GM18858 (cell line): ENCODE results near the gene BLOC1S2.
"Not testable (repeated sequence)": the region's sequence is repeated elsewhere in the genome, so short reads cannot be mapped to it uniquely, and the experiment has no call there.

Experiments used
- ATAC-seq: cut with Tn5 transposase; IDR thresholded peaks from one replicate; pipeline ENCODE4 v1.9.1; 2021; ENCODE audit not compliant: unreplicated experiment

BLOC1S2 gene

GRCh38 chr10:100286051-100287033, at the start of gene BLOC1S2:
Gene BLOC1S2 (minus strand): TSS chr10:100286680. CDS start chr10:100286659, 21 bp downstream.
- ATAC-seq = peak; percentile 86

GRCh38 chr10:100334762-100335161, 48.3 kb upstream of the BLOC1S2 start:
- no peak for ATAC-seq

DNA sequence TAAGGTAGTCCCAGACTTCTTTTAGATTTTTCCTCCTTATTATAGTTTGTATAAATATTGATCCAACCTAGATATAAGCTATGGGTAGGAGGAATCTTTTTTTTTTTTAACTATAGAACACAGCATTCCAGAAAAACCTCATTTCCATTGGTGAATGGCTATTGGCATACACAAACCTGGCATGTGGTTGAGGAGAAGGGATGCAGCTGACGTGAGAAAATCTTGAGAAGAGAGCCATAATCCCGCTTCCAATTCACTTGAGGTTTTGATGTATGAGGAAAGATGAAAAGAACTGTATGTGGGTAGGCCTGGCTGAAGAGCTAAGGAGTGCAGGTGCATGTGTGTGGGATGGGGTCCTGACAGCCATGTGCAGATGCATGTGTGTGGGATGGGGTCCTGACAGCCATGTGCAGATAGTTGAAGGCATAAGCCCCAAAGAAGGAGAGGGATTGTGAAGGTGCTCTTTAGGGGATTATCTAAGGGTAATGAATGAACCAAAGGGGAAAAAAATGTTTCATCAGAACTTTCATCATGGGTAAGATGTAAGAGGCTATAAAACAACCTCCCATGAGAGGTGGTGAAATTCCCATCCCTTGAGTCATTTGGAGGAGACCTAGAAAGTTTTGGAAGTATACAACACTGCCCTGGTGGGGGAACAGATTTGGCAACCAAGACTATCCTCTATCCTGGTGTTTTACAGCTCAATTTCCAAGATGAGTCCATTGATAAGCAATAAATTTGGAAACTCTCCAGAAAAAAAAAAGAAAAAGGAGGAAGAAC, 47.4 kb upstream of the BLOC1S2 start:
- no peak for ATAC-seq

- no peak for ATAC-seq
Observed at GRCh38 chr10:100333106-100333505, 46.6 kb upstream of the BLOC1S2 start.

GRCh38 chr10:100330079-100330478, 43.6 kb upstream of the BLOC1S2 start, which contains the start of gene PKD2L1:
Gene PKD2L1 (minus strand): TSS chr10:100330228. CDS start chr10:100330103, 125 bp downstream.
- ATAC-seq = no peak

GRCh38 chr10:100328198-100328597, 41.7 kb upstream of the BLOC1S2 start:
- no peak for ATAC-seq

- no peak for ATAC-seq
Observed at GRCh38 chr10:100327718-100328009, 41.2 kb upstream of the BLOC1S2 start.

DNA sequence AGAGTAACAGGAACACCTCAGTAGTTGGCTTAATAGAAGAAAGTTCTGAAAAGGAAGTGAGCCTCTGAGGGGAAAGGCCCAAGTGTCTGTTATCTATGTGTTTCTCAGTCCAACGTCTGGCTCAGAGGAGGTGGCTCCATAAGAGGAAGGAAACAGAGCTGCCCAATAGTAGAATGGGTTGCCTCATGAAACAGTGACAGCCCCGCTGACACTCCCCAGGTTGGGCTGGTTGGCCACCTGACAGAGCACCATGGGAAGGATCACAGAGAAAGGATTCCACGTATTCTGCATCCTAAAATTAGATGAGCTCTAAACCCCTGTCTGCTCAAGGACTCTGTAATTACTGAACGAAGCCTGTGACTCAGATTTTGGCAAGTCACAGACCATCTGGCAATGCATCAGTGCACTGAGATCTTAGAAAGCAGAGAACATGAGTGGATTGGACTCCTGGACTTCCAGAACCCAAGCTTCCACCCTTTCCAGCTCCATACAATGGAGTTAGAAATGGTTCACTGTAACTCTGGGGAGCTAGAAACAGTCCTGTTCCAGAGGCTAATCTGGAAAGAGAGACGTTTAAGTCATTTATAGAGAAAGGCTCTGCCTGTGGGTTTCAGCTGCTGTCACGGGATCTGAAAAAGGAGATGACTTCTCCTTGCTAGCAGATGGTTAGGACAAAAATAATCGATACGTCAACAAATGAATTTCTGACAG, 40.7 kb upstream of the BLOC1S2 start:
- peak; percentile 93 for ATAC-seq

DNA sequence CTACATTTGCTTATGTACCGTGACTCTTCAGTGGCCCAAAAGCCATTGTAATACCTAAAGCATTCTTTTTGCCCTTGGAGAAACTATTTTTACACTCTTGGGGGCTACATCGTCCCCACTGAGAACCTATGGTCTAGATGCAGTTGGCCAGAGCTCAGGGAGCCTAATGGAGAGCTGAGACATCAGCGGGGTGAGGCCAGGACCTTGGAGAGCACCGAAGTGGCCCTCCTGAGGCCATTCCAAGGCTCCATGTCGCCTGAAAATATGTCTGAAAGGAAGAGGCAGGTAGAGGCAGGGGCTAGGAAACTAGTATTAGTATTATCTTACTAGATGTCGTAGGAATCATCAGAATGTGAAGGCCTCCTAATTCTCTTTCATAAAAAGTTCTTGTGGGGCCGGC, 38.7 kb upstream of the BLOC1S2 start:
- no peak for ATAC-seq

- no peak for ATAC-seq
Observed at GRCh38 chr10:100319707-100320402, 33.4 kb upstream of the BLOC1S2 start.

- no peak for ATAC-seq
Observed at GRCh38 chr10:100318207-100318606, 31.7 kb upstream of the BLOC1S2 start.

- no peak for ATAC-seq
Observed at GRCh38 chr10:100315615-100316014, 29.1 kb upstream of the BLOC1S2 start.

DNA sequence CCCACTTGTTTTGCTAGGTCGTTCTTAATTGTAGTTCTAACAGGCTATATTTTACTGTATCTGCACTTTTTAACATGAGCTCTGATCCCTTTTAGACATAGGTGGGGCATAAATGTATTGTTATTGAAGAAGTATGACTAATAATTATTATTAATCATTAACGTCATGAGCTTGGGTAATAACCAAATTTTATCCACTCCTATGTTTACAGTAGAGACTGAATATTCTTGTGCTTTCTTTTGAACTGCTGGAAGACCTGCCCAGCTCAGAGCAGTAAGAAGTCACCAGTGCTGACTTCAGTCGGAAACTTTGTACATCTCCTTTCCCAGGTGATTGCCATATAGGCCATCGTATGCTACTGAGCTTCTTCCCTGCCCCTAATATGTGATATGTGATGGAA, 24.8 kb upstream of the BLOC1S2 start:
- ATAC-seq = no peak

DNA sequence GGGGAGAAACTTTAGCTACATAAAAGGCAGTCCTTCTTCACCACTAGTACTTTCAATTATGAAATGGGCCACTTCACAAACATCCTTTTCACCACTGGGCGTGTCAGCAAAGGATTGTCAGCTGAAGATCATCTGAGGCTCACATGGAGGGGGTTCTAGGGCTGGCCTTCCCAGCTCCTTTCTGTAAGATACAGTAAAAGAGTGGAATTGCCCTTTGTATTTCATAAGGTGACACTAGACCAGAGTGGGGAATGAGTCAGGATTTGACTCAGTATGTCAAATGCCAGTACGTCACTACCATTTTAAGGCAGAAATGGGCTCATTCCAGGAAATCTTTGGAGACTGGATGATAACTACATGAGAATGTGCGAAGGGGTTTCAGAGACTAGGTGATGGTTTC, 21.2 kb upstream of the BLOC1S2 start:
- ATAC-seq = no peak

- no peak for ATAC-seq
Observed at GRCh38 chr10:100306861-100307260, 20.4 kb upstream of the BLOC1S2 start.

DNA sequence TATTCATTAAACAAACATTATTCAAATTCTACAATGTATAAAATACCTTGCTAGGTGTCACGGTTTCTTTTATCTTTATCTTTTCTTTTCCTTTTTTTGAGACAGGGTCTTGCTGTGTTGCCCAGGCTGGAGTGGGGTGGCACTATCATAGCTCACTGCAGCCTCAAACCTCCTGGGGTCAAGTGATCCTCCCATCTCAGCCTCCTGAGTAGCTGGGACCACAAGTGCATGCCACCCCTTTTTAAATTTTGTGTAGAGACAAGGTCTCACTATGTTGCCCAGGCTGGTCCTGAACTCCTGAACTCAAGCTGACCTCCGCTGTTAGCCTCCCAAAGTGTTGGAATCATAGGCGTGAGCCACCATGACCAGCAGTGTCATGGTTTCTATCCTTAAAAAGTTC, 17.9 kb upstream of the BLOC1S2 start:
- ATAC-seq = no peak

- no peak for ATAC-seq
Observed at GRCh38 chr10:100303724-100304319, 17.3 kb upstream of the BLOC1S2 start.

DNA sequence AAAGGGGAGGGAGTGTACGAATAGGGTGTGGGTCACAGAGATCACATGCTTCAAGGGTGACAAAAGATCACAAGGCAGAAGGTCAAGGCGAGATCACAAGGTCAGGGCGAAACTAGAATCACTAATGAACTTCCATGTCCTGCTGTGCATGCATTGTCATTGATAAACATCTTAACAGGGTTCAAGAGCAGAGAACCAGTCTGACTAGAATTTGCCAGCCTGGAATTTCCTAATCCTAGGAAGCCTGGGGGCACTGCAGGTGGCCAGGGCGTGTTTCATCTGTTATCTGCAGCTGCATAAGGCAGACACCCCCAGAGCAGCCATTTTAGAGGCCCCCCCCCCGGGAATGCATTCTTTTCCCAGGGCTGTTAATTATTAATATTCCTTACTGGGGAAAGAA, 14.6 kb upstream of the BLOC1S2 start:
- not testable (repeated sequence) for ATAC-seq

GRCh38 chr10:100297242-100297641, 10.8 kb upstream of the BLOC1S2 start:
- ATAC-seq = no peak

- ATAC-seq = no peak
Observed at GRCh38 chr10:100293066-100293465, 6.6 kb upstream of the BLOC1S2 start.
